NB4 (cell line): ENCODE results near the gene CSPG4.

Experiments used
- CTCF ChIP-seq: IDR thresholded peaks from one replicate; pipeline ENCODE4 v1.5.1; 2012; ENCODE audit warnings: low read depth, low read length
- MYC ChIP-seq: IDR thresholded peaks from 2 replicates; pipeline ENCODE4 v1.6.1; 2011; ENCODE audit warnings: low read depth, low read length

- TF ChIP-seq CTCF (no peak), MYC (no peak)
These were observed 35.8 kb downstream of the CSPG4 start for GRCh38 chr15:75676688-75677464.
